ENCODE data around the gene SLC39A3.

The SLC39A3 gene

DNA sequence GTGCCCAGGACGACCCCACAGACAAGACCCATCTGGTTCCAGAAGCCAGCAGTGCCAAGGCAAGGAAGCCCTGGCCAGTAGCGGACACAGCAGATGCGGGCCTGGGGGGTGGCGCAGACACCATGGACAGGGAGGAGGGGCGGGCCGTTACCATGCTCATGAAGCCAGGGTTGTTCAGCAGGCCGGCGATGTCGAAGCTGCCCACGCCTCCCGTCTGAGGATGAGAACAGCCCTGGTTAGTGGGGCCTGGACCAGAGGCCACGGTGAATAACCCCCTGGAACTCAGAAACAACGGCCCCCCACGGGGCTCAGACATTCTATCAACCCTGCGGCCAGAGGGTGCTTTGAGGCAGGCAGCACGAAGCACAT is 21.5 kb upstream of the SLC39A3 start:
- TF ChIP-seq, protein P1, sequence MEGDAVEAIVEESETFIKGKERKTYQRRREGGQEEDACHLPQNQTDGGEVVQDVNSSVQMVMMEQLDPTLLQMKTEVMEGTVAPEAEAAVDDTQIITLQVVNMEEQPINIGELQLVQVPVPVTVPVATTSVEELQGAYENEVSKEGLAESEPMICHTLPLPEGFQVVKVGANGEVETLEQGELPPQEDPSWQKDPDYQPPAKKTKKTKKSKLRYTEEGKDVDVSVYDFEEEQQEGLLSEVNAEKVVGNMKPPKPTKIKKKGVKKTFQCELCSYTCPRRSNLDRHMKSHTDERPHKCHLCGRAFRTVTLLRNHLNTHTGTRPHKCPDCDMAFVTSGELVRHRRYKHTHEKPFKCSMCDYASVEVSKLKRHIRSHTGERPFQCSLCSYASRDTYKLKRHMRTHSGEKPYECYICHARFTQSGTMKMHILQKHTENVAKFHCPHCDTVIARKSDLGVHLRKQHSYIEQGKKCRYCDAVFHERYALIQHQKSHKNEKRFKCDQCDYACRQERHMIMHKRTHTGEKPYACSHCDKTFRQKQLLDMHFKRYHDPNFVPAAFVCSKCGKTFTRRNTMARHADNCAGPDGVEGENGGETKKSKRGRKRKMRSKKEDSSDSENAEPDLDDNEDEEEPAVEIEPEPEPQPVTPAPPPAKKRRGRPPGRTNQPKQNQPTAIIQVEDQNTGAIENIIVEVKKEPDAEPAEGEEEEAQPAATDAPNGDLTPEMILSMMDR (conservative IDR thresholded peaks at IDR 0.05; ENCODE audit: low read depth, low read length): no peak
- DNase-seq (ENCODE audit: low read depth): no peak
- H3K4me3 ChIP-seq (ENCODE audit: low read length): no peak overlapping the region

DNA sequence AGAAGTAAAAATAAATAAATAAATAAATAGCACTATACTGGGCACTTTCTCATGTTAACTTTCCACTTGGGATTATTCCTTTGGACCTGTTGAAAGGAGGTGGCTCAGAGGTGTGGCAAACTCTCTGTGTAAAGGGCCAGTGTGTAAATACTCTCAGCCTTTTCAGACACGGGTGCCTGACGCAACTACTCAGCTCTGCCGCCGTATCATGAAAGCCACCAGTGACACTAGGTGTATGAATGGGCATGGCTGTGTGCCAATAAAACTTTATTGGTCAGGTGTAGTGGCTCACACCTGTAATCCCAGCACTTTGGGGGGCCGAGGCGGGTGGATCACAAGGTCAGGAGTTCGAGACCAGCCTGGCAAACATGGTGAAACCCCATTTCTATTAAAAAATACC is 20.1 kb upstream of the SLC39A3 start:
- H3K4me3 ChIP-seq (ENCODE audit: low read length): no peak overlapping the region
- DNase-seq (ENCODE audit: low read depth): no peak
- TF ChIP-seq, protein P1 (conservative IDR thresholded peaks at IDR 0.05; ENCODE audit: low read depth, low read length): no peak

GRCh38 chr19:2759362-2759761 is 19.5 kb upstream of the SLC39A3 start:
- no peak for DNase-seq (ENCODE audit: low read depth)
- no peak overlapping the region for H3K4me3 ChIP-seq (ENCODE audit: low read length)
- TF ChIP-seq, protein P1 (conservative IDR thresholded peaks at IDR 0.05; ENCODE audit: low read depth, low read length): no peak

- no peak for DNase-seq (ENCODE audit: low read depth)
- no peak overlapping the region for H3K4me3 ChIP-seq (ENCODE audit: low read length)
- TF ChIP-seq, protein P1 (conservative IDR thresholded peaks at IDR 0.05; ENCODE audit: low read depth, low read length): no peak
Measured at GRCh38 chr19:2758601-2759313, 18.9 kb upstream of the SLC39A3 start.

DNA sequence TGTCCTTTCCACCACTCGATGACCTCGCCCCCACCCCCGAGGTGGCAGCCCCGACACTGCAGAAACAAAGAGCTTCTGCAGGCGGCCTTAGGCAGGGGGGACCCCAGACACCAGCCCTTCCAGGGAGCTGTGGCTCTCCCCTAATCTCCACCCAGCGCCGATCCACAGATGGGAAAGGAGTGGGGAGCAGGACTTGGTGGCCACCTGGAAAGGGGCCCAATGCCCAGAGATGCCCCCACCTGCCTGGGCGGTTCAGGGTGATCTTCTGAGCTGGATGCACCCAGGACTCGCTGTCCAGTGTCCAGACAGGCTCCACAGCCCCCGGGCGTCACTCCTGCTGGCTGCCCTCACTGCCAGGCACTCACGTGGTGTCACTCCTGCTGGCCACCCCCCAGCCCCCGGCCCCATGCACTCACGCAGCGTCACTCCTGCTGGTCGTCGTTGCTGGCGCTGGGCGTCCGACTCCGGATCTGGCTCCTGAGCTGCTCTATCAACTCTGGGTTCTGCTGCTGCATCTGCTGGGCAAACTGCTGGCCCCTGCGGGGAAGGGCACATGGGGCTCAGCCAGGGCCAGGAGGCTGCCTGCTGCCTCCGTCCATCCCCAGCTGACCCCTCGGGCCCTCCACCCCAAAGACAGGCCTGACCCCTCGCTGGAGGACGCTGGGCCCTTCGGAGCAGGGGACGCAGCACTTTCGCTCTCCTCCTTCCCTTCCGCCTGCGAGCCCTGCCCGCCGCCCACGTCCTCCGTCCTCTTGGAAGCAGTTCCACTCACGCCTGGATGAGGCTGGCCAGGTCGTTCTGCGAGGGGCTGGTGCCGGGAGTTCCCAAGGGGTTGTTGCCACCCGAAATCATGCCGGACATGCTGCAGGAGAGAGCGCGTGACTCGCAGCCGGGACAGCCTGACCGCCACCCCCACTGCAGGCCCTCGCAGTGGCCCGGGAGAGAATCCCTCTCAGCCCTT is 17.4 kb upstream of the SLC39A3 start:
- DNase-seq (ENCODE audit: low read depth): no peak
- TF ChIP-seq, protein P1 (conservative IDR thresholded peaks at IDR 0.05; ENCODE audit: low read depth, low read length): no peak
- no peak overlapping the region for H3K4me3 ChIP-seq (ENCODE audit: low read length)

GRCh38 chr19:2756477-2756876 is 16.7 kb upstream of the SLC39A3 start:
- H3K4me3 ChIP-seq (ENCODE audit: low read length): no peak overlapping the region
- no peak for DNase-seq (ENCODE audit: low read depth)
- TF ChIP-seq, protein P1 (conservative IDR thresholded peaks at IDR 0.05; ENCODE audit: low read depth, low read length): no peak

All from retinal pigment epithelial cell (primary cell).